DOHH2 (cell line): ENCODE data around the gene ITGA11.

Source experiments
- CTCF ChIP-seq: fragments of 200-600 bp; sonication (generic); IDR thresholded peaks from one replicate; pipeline ENCODE4 v1.5.1; 2014; ENCODE audit warnings: antibody characterized with exemption, mild to moderate bottlenecking, low read depth, low read length; ENCODE audit not compliant: poor library complexity, severe bottlenecking
- EZH2phosphoT487 ChIP-seq: fragments of 200-600 bp; sonication (generic); IDR thresholded peaks from 2 replicates; pipeline ENCODE4 v1.6.1; 2017; ENCODE audit warnings: borderline replicate concordance, mild to moderate bottlenecking, antibody characterized with exemption, low read length, moderate library complexity, mixed read lengths

- TF ChIP-seq EZH2phosphoT487 (no peak), CTCF (no peak)
Observed at GRCh38 chr15:68325726-68326125, 106.2 kb downstream of the ITGA11 start.
